Spleen (tissue), 7 donors: Measurements from ENCODE around the gene CHRND.

Source experiments
- CTCF ChIP-seq, 11 experiments: fragments of 200-600 bp in 7 of 11; fragments of 450-650 bp in 4 of 11; sonication (generic) in 4 of 11; IDR thresholded peaks in 8 of 11; conservative IDR thresholded peaks in 3 of 11; 1 replicate in 7 of 11; 2 replicates in 4 of 11; pipeline versions ENCODE4 v1.4.0 to v1.8.0; 2016 to 2021; ENCODE audit warnings: antibody characterized with exemption in 11 of 11, inconsistent platforms in 4 of 11, mild to moderate bottlenecking in 1 of 11
- POLR2A ChIP-seq, 3 donors: fragments of 450-650 bp; IDR thresholded peaks; one replicate each; pipeline ENCODE4 v1.5.1; 2017; ENCODE audit warnings: antibody characterized with exemption in 3 of 3, mild to moderate bottlenecking in 1 of 3
- donor health status: DM: no; HTN: no; CAD: no; lungs with moderate emphysema.
- donor health status: DM: no; HTN: no; CAD: no.
- donor health status: DM: no; HTN: no; CAD: no.

GRCh38 chr2:232491139-232491780 lies 34.7 kb upstream of the CHRND start:
- TF ChIP-seq CTCF (IDR thresholded peaks at IDR 0.05 in 8 of 11, conservative IDR thresholded peaks at IDR 0.05 in 3 of 11), result no peak
- no peak for TF ChIP-seq POLR2A (IDR thresholded peaks at IDR 0.05)
